Tibial artery (tissue), 4 donors: ENCODE data around the gene UTRN.
A peak's percentile ranks its signal among the peaks of the same experiment; 100 is the strongest.

ENCODE experiments used
- DNase-seq, 2 donors: peaks; one replicate each; pipeline ENCODE4 v3.0.0-alpha.2; 2019
- H3K27ac ChIP-seq, 2 donors: fragments of 200-600 bp; sonication (generic) in 1 of 2; 1 replicate in 1 of 2; 2 replicates in 1 of 2; pipeline ENCODE4 v1.5.1; 2018 to 2019; ENCODE audit warnings: mild to moderate bottlenecking in 1 of 2
- H3K27me3 ChIP-seq, 2 donors: fragments of 200-600 bp; sonication (generic) in 1 of 2; one replicate each; pipeline versions ENCODE4 v1.5.1 to v1.6.0; 2016 to 2019
- H3K36me3 ChIP-seq, 3 donors: fragments of 200-600 bp; sonication (generic) in 2 of 3; one replicate each; pipeline ENCODE4 v1.5.1; 2016 to 2019; ENCODE audit warnings: mild to moderate bottlenecking in 2 of 3
- H3K4me1 ChIP-seq, 4 donors: fragments of 200-600 bp; sonication (generic) in 2 of 4; 1 replicate in 3 of 4; 2 replicates in 1 of 4; pipeline ENCODE4 v1.5.1; 2016 to 2019
- H3K4me3 ChIP-seq, 2 donors: fragments of 200-600 bp; sonication (generic) in 1 of 2; 1 replicate in 1 of 2; 2 replicates in 1 of 2; pipeline ENCODE4 v1.5.1; 2018 to 2019; ENCODE audit warnings: mild to moderate bottlenecking in 2 of 2
- H3K9me3 ChIP-seq, 3 donors: fragments of 200-600 bp; sonication (generic) in 1 of 3; one replicate each; pipeline ENCODE4 v1.5.1; 2016 to 2019
- CTCF ChIP-seq, 2 experiments: fragments of 200-600 bp in 1 of 2; fragments of 450-650 bp in 1 of 2; IDR thresholded peaks; one replicate each; pipeline ENCODE4 v1.5.1; 2017 to 2019; ENCODE audit warnings: antibody characterized with exemption in 2 of 2, mild to moderate bottlenecking in 1 of 2, moderate library complexity in 1 of 2
- intact Hi-C: fragments of 100-400 bp; cut with DNase I; formaldehyde crosslinking; loops from one replicate; pipeline ENCODE4 v1.15.0; 2023; ENCODE audit warnings: low total_unique reads

UTRN gene

GRCh38 chr6:144327081-144327480, 41.9 kb downstream of the UTRN start:
- DNase-seq: no peak
- H3K27ac ChIP-seq: peak overlapping the region; percentile 38 to 70
- H3K36me3 ChIP-seq: no peaks in the 10 kb centered on the region
- H3K9me3 ChIP-seq: no peaks in the 10 kb centered on the region
- no peak overlapping the region for H3K4me3 ChIP-seq
- H3K4me1 ChIP-seq: peaks cover 0 to 77% (median 35%) of the 10 kb centered on the region in 4 donors
- no peak for TF ChIP-seq CTCF (IDR thresholded peaks at IDR 0.05)
- intact Hi-C loops: no loop called here
- no peaks in the 10 kb centered on the region for H3K27me3 ChIP-seq

GRCh38 chr6:144330017-144330987, 45.2 kb downstream of the UTRN start:
- intact Hi-C loops: no loop called here
- H3K27ac ChIP-seq: peak overlapping the region in 1 of 2 donors; percentile 9
- no peak overlapping the region for H3K4me3 ChIP-seq
- H3K27me3 ChIP-seq: no peaks in the 10 kb centered on the region
- DNase-seq: no peak
- H3K9me3 ChIP-seq: no peaks in the 10 kb centered on the region
- TF ChIP-seq CTCF (IDR thresholded peaks at IDR 0.05): no peak
- peaks cover 0 to 71% (median 32%) of the 10 kb centered on the region in 4 donors for H3K4me1 ChIP-seq
- H3K36me3 ChIP-seq: no peaks in the 10 kb centered on the region

GRCh38 chr6:144331491-144331969, 46.4 kb downstream of the UTRN start:
- Histone ChIP-seq H3K27ac (no peak overlapping the region), H3K4me1 (peaks cover 0 to 79% (median 32%) of the 10 kb centered on the region in 4 donors), H3K27me3 (no peaks in the 10 kb centered on the region), H3K4me3 (no peak overlapping the region), H3K36me3 (no peaks in the 10 kb centered on the region), H3K9me3 (no peaks in the 10 kb centered on the region)
- no peak for DNase-seq
- TF ChIP-seq CTCF (IDR thresholded peaks at IDR 0.05): no peak
- intact Hi-C loops: no loop called here

GRCh38 chr6:144332177-144332576, 47.0 kb downstream of the UTRN start:
- H3K9me3 ChIP-seq: no peaks in the 10 kb centered on the region
- H3K36me3 ChIP-seq: no peaks in the 10 kb centered on the region
- no peak overlapping the region for H3K27ac ChIP-seq
- no peak for TF ChIP-seq CTCF (IDR thresholded peaks at IDR 0.05)
- intact Hi-C loops: no loop called here
- DNase-seq: no peak
- peaks cover 0 to 79% (median 28%) of the 10 kb centered on the region in 4 donors for H3K4me1 ChIP-seq
- no peak overlapping the region for H3K4me3 ChIP-seq
- H3K27me3 ChIP-seq: no peaks in the 10 kb centered on the region

GRCh38 chr6:144334150-144334708, 49.1 kb downstream of the UTRN start:
- DNase-seq: no peak
- H3K4me3 ChIP-seq: no peak overlapping the region

More at GRCh38 chr6:144334150-144334708, 49.1 kb downstream of the UTRN start:
- Histone ChIP-seq H3K27ac (no peak overlapping the region), H3K36me3 (no peaks in the 10 kb centered on the region), H3K4me1 (peaks cover 6 to 79% (median 34%) of the 10 kb centered on the region in 4 donors), H3K27me3 (no peaks in the 10 kb centered on the region), H3K9me3 (no peaks in the 10 kb centered on the region)
- intact Hi-C loops: no loop called here
- TF ChIP-seq CTCF (IDR thresholded peaks at IDR 0.05): no peak
